Endothelial cell (in vitro differentiated cells): ENCODE results near the gene DLX6. TPM values are rescaled to one million over a fixed set of nuclear protein-coding genes. Genes with fewer than 3 reads are reported as not detected.

ENCODE experiments used
- DNase-seq: peaks from one replicate; pipeline ENCODE4 v3.0.0; 2021; ENCODE audit warnings: low spot score
- H3K27ac Mint-ChIP-seq: one replicate; pipeline ENCODE4 v1.8.0; 2021; ENCODE audit warnings: mixed read lengths, inconsistent platforms; ENCODE audit not compliant: unreplicated experiment
- H3K27me3 Mint-ChIP-seq: one replicate; pipeline ENCODE4 v1.8.0; 2021; ENCODE audit warnings: mild to moderate bottlenecking, moderate library complexity, mixed read lengths, inconsistent platforms; ENCODE audit not compliant: unreplicated experiment
- H3K36me3 Mint-ChIP-seq: one replicate; pipeline ENCODE4 v1.8.0; 2021; ENCODE audit warnings: mild to moderate bottlenecking, low read depth, mixed read lengths, inconsistent platforms; ENCODE audit not compliant: unreplicated experiment
- H3K4me1 Mint-ChIP-seq: one replicate; pipeline ENCODE4 v1.8.0; 2021; ENCODE audit warnings: mild to moderate bottlenecking, mixed read lengths, inconsistent platforms; ENCODE audit not compliant: unreplicated experiment
- H3K4me3 Mint-ChIP-seq: one replicate; pipeline ENCODE4 v1.8.0; 2021; ENCODE audit warnings: mild to moderate bottlenecking, mixed read lengths, inconsistent platforms; ENCODE audit not compliant: unreplicated experiment
- H3K9me3 Mint-ChIP-seq: one replicate; pipeline ENCODE4 v1.8.0; 2021; ENCODE audit warnings: mixed read lengths, inconsistent platforms; ENCODE audit not compliant: unreplicated experiment
- CTCF ChIP-seq: fragments of 200-600 bp; sonication (generic); IDR thresholded peaks from one replicate; pipeline ENCODE4 v1.5.0; 2021; ENCODE audit warnings: antibody characterized with exemption; ENCODE audit not compliant: unreplicated experiment
- total RNA-seq: library from RNA; stranded (reverse); fragmentation: NEBNext Ultra II Directional; extraction: Animal tissue kit (Norgen Biotek cat#: 25700); gene quantifications from one replicate; pipeline ENCODE4 v1.2.1, GENCODE V29; 2021; ENCODE audit not compliant: unreplicated experiment

The DLX6 gene
- total RNA-seq, 1 donor from 2014 or later: not detected

DNA sequence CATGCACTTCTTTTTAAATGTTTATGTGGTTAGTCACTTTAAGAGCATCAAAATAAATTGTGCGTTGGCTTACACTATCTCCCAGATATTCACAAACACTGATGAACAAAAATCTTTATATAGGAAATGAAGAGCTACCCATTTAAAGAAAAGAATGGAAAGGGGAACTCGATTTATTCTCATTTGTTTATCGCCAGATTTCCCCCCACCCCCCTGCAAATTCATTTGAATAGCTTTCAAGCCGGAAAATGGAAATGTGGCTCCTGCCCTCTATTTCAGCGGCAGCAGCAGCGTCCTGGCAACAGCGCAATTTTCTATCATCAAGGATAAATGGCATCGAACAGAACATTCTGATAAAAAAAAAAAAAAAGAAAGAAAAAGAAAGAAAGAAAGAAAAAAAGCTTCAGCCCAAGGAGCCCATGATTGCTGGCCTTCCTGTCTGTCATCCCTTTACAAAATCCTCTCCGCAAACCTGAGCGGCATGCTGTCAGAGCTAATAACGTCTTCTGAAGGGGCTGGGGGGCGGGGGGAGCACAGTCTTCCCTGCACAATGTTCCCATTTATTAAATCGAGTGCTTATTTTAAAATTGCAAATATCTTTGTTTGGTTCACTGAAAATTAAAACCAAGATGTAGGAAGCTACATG lies 13.7 kb upstream of the DLX6 start:
- H3K27ac Mint-ChIP-seq: no peak overlapping the region
- TF ChIP-seq CTCF: no peak
- no peaks in the 10 kb centered on the region for H3K9me3 Mint-ChIP-seq
- H3K4me3 Mint-ChIP-seq: no peak overlapping the region
- no peaks in the 10 kb centered on the region for H3K36me3 Mint-ChIP-seq
- peaks cover 34% of the 10 kb centered on the region for H3K27me3 Mint-ChIP-seq
- H3K4me1 Mint-ChIP-seq: peaks cover 24% of the 10 kb centered on the region
- no peak for DNase-seq

GRCh38 chr7:96992192-96993005 lies 13.0 kb upstream of the DLX6 start:
- Mint-ChIP-seq H3K27ac (no peak overlapping the region), H3K4me3 (no peak overlapping the region), H3K27me3 (peaks cover 41% of the 10 kb centered on the region), H3K4me1 (peaks cover 24% of the 10 kb centered on the region), H3K36me3 (no peaks in the 10 kb centered on the region), H3K9me3 (no peaks in the 10 kb centered on the region)
- no peak for DNase-seq
- no peak for TF ChIP-seq CTCF

DNA sequence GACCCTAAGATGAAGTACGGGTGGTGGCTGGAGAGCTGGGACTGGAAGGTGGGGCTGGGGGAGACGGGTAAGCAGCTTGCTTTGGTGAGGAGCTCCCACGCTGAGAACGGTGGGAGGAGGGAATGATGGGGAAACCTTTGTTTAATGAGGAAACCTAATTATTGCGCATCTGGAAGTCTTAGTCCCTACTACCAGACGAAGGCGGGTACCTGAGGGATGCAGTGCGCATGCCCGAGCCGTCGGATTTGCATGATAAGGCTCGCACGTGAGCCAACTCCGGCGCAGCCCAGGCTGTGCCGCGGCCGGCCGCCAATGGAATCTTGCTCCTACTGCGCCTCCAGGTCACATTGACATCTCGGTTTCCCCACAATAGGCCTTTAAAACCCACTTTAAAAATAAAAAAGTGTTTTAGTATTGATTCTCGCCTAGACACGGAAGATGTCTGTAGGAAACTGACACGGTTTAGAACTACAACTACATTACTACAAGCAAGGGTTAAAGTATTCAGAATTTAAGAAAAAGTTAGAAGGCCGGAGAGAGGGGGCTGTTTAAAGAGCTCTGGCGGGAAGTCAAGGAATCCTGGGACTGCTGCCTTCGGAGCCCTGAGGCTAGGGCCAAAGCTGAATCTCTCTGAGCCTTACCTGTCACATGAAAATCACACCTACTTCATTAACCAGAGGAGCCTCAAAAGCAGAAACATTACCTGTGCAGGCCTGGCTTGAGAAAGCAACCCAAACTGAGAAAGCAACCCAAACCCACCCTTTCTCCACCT lies 12.1 kb upstream of the DLX6 start:
- no peaks in the 10 kb centered on the region for H3K9me3 Mint-ChIP-seq
- no peak overlapping the region for H3K4me3 Mint-ChIP-seq
- H3K4me1 Mint-ChIP-seq: peaks cover 24% of the 10 kb centered on the region
- H3K36me3 Mint-ChIP-seq: no peaks in the 10 kb centered on the region
- no peak for TF ChIP-seq CTCF
- no peak for DNase-seq
- H3K27me3 Mint-ChIP-seq: peaks cover 49% of the 10 kb centered on the region
- no peak overlapping the region for H3K27ac Mint-ChIP-seq

GRCh38 chr7:96993980-96994379 lies 11.4 kb upstream of the DLX6 start:
- TF ChIP-seq CTCF: no peak
- H3K36me3 Mint-ChIP-seq: no peaks in the 10 kb centered on the region
- H3K4me1 Mint-ChIP-seq: peaks cover 22% of the 10 kb centered on the region
- no peak overlapping the region for H3K27ac Mint-ChIP-seq
- peaks cover 50% of the 10 kb centered on the region for H3K27me3 Mint-ChIP-seq
- no peak for DNase-seq
- no peak overlapping the region for H3K4me3 Mint-ChIP-seq
- no peaks in the 10 kb centered on the region for H3K9me3 Mint-ChIP-seq
